CD4-positive, alpha-beta memory T cell (primary cell): ENCODE data around the gene FGB. TPM values are rescaled to one million over a fixed set of nuclear protein-coding genes. Genes with fewer than 3 reads are reported as not detected.

Experiments used
- CTCF ChIA-PET: fragments of 350-600 bp; sonication (Branson Sonifier 250); formaldehyde crosslinking; loops from one replicate; lab custom pipeline; 2021; ENCODE audit warnings: inconsistent platforms; ENCODE audit not compliant: partially characterized antibody; lab: Charles Lee
- POLR2A ChIA-PET: fragments of 350-600 bp; sonication (Branson Sonifier 250); formaldehyde crosslinking; loops from one replicate; lab custom pipeline; 2021; ENCODE audit not compliant: partially characterized antibody; lab: Charles Lee
- DNase-seq, 5 donors: peaks; one replicate each; pipeline versions ENCODE4 v3.0.0 to v3.0.0-alpha.2; 2020 to 2022; ENCODE audit warnings: mixed read lengths in 1 of 5
- H3K27ac ChIP-seq: one replicate; pipeline ENCODE4 v1.7.0; 2013; ENCODE audit warnings: low read depth, low read length
- H3K27me3 ChIP-seq: 2 replicates; pipeline ENCODE4 v1.7.0; 2013; ENCODE audit warnings: mild to moderate bottlenecking, low read length, moderate library complexity; ENCODE audit not compliant: insufficient read depth
- H3K36me3 ChIP-seq: 2 replicates; pipeline ENCODE4 v1.7.0; 2013; ENCODE audit warnings: mild to moderate bottlenecking, low read length, moderate library complexity; ENCODE audit not compliant: insufficient read depth
- H3K4me1 ChIP-seq: 2 replicates; pipeline ENCODE4 v1.7.0; 2013; ENCODE audit warnings: mild to moderate bottlenecking, low read length, moderate library complexity; ENCODE audit not compliant: insufficient read depth
- H3K4me3 ChIP-seq, 2 donors: one replicate each; pipeline ENCODE4 v1.7.0; 2013; ENCODE audit warnings: low read length in 2 of 2, mild to moderate bottlenecking in 1 of 2
- H3K9me3 ChIP-seq, 2 donors: one replicate each; pipeline ENCODE4 v1.7.0; 2013; ENCODE audit warnings: low read length in 2 of 2, control low read depth in 1 of 2; ENCODE audit not compliant: control insufficient read depth in 1 of 2
- H3K27ac Mint-ChIP-seq, 7 donors: one replicate each; pipeline ENCODE4 v1.8.0; 2020 to 2021; ENCODE audit warnings: mixed read lengths in 7 of 7, mild to moderate bottlenecking in 6 of 7, inconsistent platforms in 3 of 7, moderate library complexity in 3 of 7
- H3K27me3 Mint-ChIP-seq, 2 donors: one replicate each; pipeline ENCODE4 v1.8.0; 2020 to 2021; ENCODE audit warnings: mixed read lengths in 2 of 2
- H3K36me3 Mint-ChIP-seq, 2 donors: one replicate each; pipeline ENCODE4 v1.8.0; 2020 to 2021; ENCODE audit warnings: mixed read lengths in 2 of 2, inconsistent platforms in 1 of 2, mild to moderate bottlenecking in 1 of 2
- H3K4me1 Mint-ChIP-seq, 4 donors: one replicate each; pipeline ENCODE4 v1.8.0; 2020 to 2021; ENCODE audit warnings: mixed read lengths in 4 of 4, mild to moderate bottlenecking in 1 of 4
- H3K4me3 Mint-ChIP-seq, 8 donors: one replicate each; pipeline ENCODE4 v1.8.0; 2020 to 2021; ENCODE audit warnings: mixed read lengths in 8 of 8, mild to moderate bottlenecking in 7 of 8, moderate library complexity in 6 of 8, inconsistent platforms in 3 of 8
- H3K9me3 Mint-ChIP-seq, 8 donors: one replicate each; pipeline ENCODE4 v1.8.0; 2020 to 2021; ENCODE audit warnings: mixed read lengths in 8 of 8, mild to moderate bottlenecking in 5 of 8, inconsistent platforms in 3 of 8, moderate library complexity in 1 of 8
- intact Hi-C: fragments of 100-400 bp; cut with micrococcal nuclease; formaldehyde crosslinking; loops from one replicate; pipeline ENCODE4 v1.15.1; 2023
- polyA plus RNA-seq, 2 donors: library from polyadenylated mRNA; unstranded; fragments of 300-500 nt; fragmentation: Illumina TruSeq; gene quantifications; one replicate each; pipeline ENCODE4 v1.2.3, GENCODE V29; 2021
- total RNA-seq, 2 experiments: library from RNA; stranded (reverse); gene quantifications; one replicate each; pipeline ENCODE4 v1.2.3, GENCODE V29; 2021

The FGB gene
- total and polyA plus RNA-seq, 4 experiments from 2014 or later: not detected

GRCh38 chr4:154604696-154605200 is 41.9 kb downstream of the FGB start:
- Histone ChIP-seq H3K27ac (no peak overlapping the region), H3K9me3 (no peaks in the 10 kb centered on the region), H3K27me3 (no peaks in the 10 kb centered on the region), H3K4me3 (no peak overlapping the region), H3K36me3 (no peaks in the 10 kb centered on the region), H3K4me1 (no peaks in the 10 kb centered on the region)
- no peak for DNase-seq
- Mint-ChIP-seq H3K9me3 (no peaks in the 10 kb centered on the region), H3K4me1 (no peaks in the 10 kb centered on the region), H3K27ac (no peak overlapping the region), H3K4me3 (no peak overlapping the region), H3K27me3 (peaks cover 18 to 23% of the 10 kb centered on the region in 2 donors), H3K36me3 (no peaks in the 10 kb centered on the region)
- CTCF ChIA-PET: no interaction called here
- intact Hi-C loops: no loop called here
- POLR2A ChIA-PET: no interaction called here

GRCh38 chr4:154606728-154607723 is 44.2 kb downstream of the FGB start:
- no peaks in the 10 kb centered on the region for H3K36me3 Mint-ChIP-seq
- Histone ChIP-seq H3K4me3 (no peak overlapping the region), H3K27ac (no peak overlapping the region), H3K9me3 (no peaks in the 10 kb centered on the region), H3K36me3 (no peaks in the 10 kb centered on the region), H3K27me3 (no peaks in the 10 kb centered on the region), H3K4me1 (no peaks in the 10 kb centered on the region)
- CTCF ChIA-PET: interaction anchor here (1.2 kb wide), 1 partner anchor 16 kb away, joined by 3 read pairs; no protein-coding TSS in a partner anchor
- no peaks in the 10 kb centered on the region for H3K4me1 Mint-ChIP-seq
- no peak overlapping the region for H3K4me3 Mint-ChIP-seq
- intact Hi-C loops: no loop called here
- POLR2A ChIA-PET: no interaction called here
- no peaks in the 10 kb centered on the region for H3K9me3 Mint-ChIP-seq
- peaks cover 18 to 28% of the 10 kb centered on the region in 2 donors for H3K27me3 Mint-ChIP-seq
- no peak overlapping the region for H3K27ac Mint-ChIP-seq
- DNase-seq: no peak

GRCh38 chr4:154608361-154609252 is 45.8 kb downstream of the FGB start:
- intact Hi-C loops: no loop called here
- Mint-ChIP-seq H3K27ac (no peak overlapping the region), H3K4me1 (no peaks in the 10 kb centered on the region), H3K9me3 (no peaks in the 10 kb centered on the region), H3K36me3 (no peaks in the 10 kb centered on the region), H3K4me3 (no peak overlapping the region), H3K27me3 (peaks cover 16 to 28% of the 10 kb centered on the region in 2 donors)
- Histone ChIP-seq H3K4me1 (no peaks in the 10 kb centered on the region), H3K27ac (no peak overlapping the region), H3K4me3 (no peak overlapping the region), H3K9me3 (no peaks in the 10 kb centered on the region), H3K36me3 (no peaks in the 10 kb centered on the region), H3K27me3 (no peaks in the 10 kb centered on the region)
- DNase-seq: no peak
- CTCF ChIA-PET: interaction anchor here (1.2 to 2.3 kb wide), 2 partner anchors 10 to 15 kb away, joined by 3 to 6 read pairs; no protein-coding TSS in a partner anchor
- POLR2A ChIA-PET: no interaction called here

GRCh38 chr4:154609532-154609931 is 46.7 kb downstream of the FGB start:
- Mint-ChIP-seq H3K27me3 (peaks cover 20 to 26% of the 10 kb centered on the region in 2 donors), H3K4me1 (no peaks in the 10 kb centered on the region), H3K27ac (no peak overlapping the region), H3K9me3 (no peaks in the 10 kb centered on the region), H3K4me3 (no peak overlapping the region), H3K36me3 (no peaks in the 10 kb centered on the region)
- no peaks in the 10 kb centered on the region for H3K9me3 ChIP-seq
- no peaks in the 10 kb centered on the region for H3K36me3 ChIP-seq
- ChIA-PET CTCF (interaction anchor here (2.3 kb wide), 1 partner anchor 9 kb away, joined by 6 read pairs; no protein-coding TSS in a partner anchor), POLR2A (no interaction called here)
- no peaks in the 10 kb centered on the region for H3K4me1 ChIP-seq
- no peak overlapping the region for H3K4me3 ChIP-seq
- H3K27ac ChIP-seq: no peak overlapping the region
- no peaks in the 10 kb centered on the region for H3K27me3 ChIP-seq
- intact Hi-C loops: no loop called here
- DNase-seq: no peak

- Mint-ChIP-seq H3K27me3 (peaks cover 18 to 26% of the 10 kb centered on the region in 2 donors), H3K4me1 (no peaks in the 10 kb centered on the region), H3K36me3 (no peaks in the 10 kb centered on the region), H3K9me3 (no peaks in the 10 kb centered on the region), H3K4me3 (no peak overlapping the region), H3K27ac (no peak overlapping the region)
- Histone ChIP-seq H3K27ac (no peak overlapping the region), H3K36me3 (no peaks in the 10 kb centered on the region), H3K9me3 (no peaks in the 10 kb centered on the region), H3K4me3 (no peak overlapping the region), H3K4me1 (no peaks in the 10 kb centered on the region), H3K27me3 (no peaks in the 10 kb centered on the region)
- no peak for DNase-seq
- intact Hi-C loops: no loop called here
- ChIA-PET POLR2A (no interaction called here), CTCF (interaction anchor here (2.3 kb wide), 1 partner anchor 8 kb away, joined by 6 read pairs; no protein-coding TSS in a partner anchor)
Measured at GRCh38 chr4:154610582-154610981, 47.8 kb downstream of the FGB start.

GRCh38 chr4:154611833-154612232 is 49.0 kb downstream of the FGB start:
- intact Hi-C loops: no loop called here
- Mint-ChIP-seq H3K4me3 (no peak overlapping the region), H3K4me1 (peaks cover 0 to 3% (median under 1%) of the 10 kb centered on the region in 4 donors), H3K27me3 (peaks cover 15 to 23% of the 10 kb centered on the region in 2 donors), H3K36me3 (no peaks in the 10 kb centered on the region), H3K9me3 (no peaks in the 10 kb centered on the region), H3K27ac (no peak overlapping the region)
- Histone ChIP-seq H3K27ac (no peak overlapping the region), H3K4me1 (no peaks in the 10 kb centered on the region), H3K27me3 (no peaks in the 10 kb centered on the region), H3K4me3 (no peak overlapping the region), H3K9me3 (no peaks in the 10 kb centered on the region), H3K36me3 (no peaks in the 10 kb centered on the region)
- no peak for DNase-seq
- POLR2A ChIA-PET: no interaction called here
- CTCF ChIA-PET: interaction anchor here (0.7 to 1.6 kb wide), 2 partner anchors 11 to 13 kb away, joined by 3 read pairs; no protein-coding TSS in a partner anchor
